ENCODE data around the gene FAM47B. TPM values are rescaled to one million over a fixed set of nuclear protein-coding genes. Genes with fewer than 3 reads are reported as not detected.

The FAM47B gene
- polyA plus RNA-seq (2012; ENCODE audit: missing spikeins) = not detected

- no peak for TF ChIP-seq POLR2A (IDR thresholded peaks at IDR 0.05; ENCODE audit: low read depth, low read length)
- TF ChIP-seq POLR2AphosphoS5 (IDR thresholded peaks at IDR 0.05; ENCODE audit: low read depth, low read length) = no peak
- TF ChIP-seq TAF1 (IDR thresholded peaks at IDR 0.05; ENCODE audit: borderline replicate concordance, low read depth, low read length) = no peak
- no peak for FAIRE-seq
- DNase-seq (ENCODE audit: insufficient read length) = no peak
These were observed at the start of gene FAM47B for GRCh38 chrX:34942496-34942895. TSS of gene FAM47B (plus strand) at chrX:34942796. CDS start at chrX:34942832, 36 bp downstream.

DNA sequence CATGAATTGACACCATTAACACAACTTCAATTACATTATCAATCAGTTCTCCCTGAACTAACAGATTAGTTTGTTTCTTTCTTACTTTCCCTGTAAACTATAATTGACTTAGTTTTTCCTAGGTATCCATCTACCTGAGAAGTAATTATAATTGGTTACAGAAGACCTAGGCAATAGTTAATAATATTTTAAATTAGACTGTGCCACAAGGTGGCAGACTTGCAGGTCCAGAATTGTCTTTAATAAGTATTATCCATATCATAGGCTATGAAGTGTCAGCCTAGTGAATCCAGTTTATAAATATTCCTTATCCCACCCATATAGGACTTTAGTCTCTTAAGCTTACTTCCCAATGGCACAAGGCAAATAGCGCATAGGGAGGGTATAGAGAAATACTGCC, 48.9 kb upstream of the FAM47B start:
- DNase-seq (ENCODE audit: insufficient read length) (no peak), FAIRE-seq (no peak)
- no peak for TF ChIP-seq POLR2A (IDR thresholded peaks at IDR 0.05; ENCODE audit: low read depth, low read length)
- TF ChIP-seq POLR2AphosphoS5 (IDR thresholded peaks at IDR 0.05; ENCODE audit: low read depth, low read length) = no peak
- TF ChIP-seq TAF1 (IDR thresholded peaks at IDR 0.05; ENCODE audit: borderline replicate concordance, low read depth, low read length) = no peak

DNA sequence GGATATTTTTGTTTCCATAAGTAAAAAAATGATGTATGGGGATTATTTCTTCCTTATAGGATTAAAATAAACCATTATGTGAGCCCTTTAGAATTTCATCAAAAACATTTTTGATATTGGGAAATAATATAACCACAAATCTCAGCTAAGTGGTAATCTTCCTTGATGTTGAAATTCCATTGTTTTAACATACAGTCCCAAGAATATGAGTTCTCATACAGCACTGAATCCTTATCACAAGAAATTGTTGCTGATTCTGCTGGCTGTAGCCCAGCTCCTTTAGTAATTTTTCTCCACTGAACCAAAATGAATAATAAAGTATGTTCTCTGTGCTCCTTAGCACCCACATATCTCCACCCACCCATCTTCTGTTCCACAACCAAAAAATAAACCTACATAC, 41.9 kb upstream of the FAM47B start:
- no peak for FAIRE-seq
- TF ChIP-seq POLR2A (IDR thresholded peaks at IDR 0.05; ENCODE audit: low read depth, low read length) (no peak), POLR2AphosphoS5 (IDR thresholded peaks at IDR 0.05; ENCODE audit: low read depth, low read length) (no peak), TAF1 (IDR thresholded peaks at IDR 0.05; ENCODE audit: borderline replicate concordance, low read depth, low read length) (no peak)
- no peak for DNase-seq (ENCODE audit: insufficient read length)

GRCh38 chrX:34901761-34902160, 40.8 kb upstream of the FAM47B start:
- TF ChIP-seq TAF1 (IDR thresholded peaks at IDR 0.05; ENCODE audit: borderline replicate concordance, low read depth, low read length) = no peak
- TF ChIP-seq POLR2AphosphoS5 (IDR thresholded peaks at IDR 0.05; ENCODE audit: low read depth, low read length) = no peak
- no peak for TF ChIP-seq POLR2A (IDR thresholded peaks at IDR 0.05; ENCODE audit: low read depth, low read length)
- FAIRE-seq (no peak), DNase-seq (ENCODE audit: insufficient read length) (no peak)

DNA sequence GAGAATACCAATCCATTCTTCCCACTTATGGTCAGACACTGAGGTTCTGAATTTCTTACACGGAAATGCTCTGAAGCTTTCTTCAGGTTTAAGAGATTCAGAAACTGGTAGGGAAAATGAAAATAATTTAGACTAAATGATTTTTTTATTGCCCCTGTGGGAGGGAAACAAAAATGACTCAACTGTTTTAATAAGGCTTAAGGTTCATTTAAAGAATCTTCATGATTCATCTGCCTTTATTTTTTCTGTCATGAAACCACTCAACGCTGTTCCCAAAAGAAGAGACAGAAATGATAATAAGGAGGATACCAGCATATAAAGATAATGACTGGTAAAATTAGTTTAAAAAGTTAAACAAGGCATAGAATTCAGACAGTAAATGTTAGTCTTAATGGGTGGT, 39.3 kb upstream of the FAM47B start:
- no peak for FAIRE-seq
- TF ChIP-seq TAF1 (IDR thresholded peaks at IDR 0.05; ENCODE audit: borderline replicate concordance, low read depth, low read length) = no peak
- TF ChIP-seq POLR2AphosphoS5 (IDR thresholded peaks at IDR 0.05; ENCODE audit: low read depth, low read length) = no peak
- no peak for TF ChIP-seq POLR2A (IDR thresholded peaks at IDR 0.05; ENCODE audit: low read depth, low read length)
- DNase-seq (ENCODE audit: insufficient read length) = no peak

DNA sequence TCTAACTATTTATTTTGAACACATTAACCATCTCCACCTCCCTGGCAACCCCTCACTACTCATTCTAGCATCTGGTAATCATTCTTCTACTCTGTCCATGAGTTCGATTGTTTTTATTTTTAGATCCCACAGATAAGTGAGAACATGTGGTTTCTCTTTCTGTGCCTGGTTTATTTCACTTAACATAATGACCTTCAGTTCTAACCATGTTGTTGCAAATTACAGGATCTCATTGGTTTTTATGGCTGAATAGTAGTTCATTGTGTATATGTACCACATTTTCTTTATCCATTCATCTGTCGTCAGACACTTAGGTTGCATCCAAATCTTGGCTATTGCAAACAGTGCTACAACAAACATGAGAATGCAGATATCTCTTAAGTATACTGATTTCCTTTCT, 33.4 kb upstream of the FAM47B start:
- FAIRE-seq (no peak), DNase-seq (ENCODE audit: insufficient read length) (no peak)
- TF ChIP-seq POLR2AphosphoS5 (IDR thresholded peaks at IDR 0.05; ENCODE audit: low read depth, low read length) = no peak
- no peak for TF ChIP-seq TAF1 (IDR thresholded peaks at IDR 0.05; ENCODE audit: borderline replicate concordance, low read depth, low read length)
- TF ChIP-seq POLR2A (IDR thresholded peaks at IDR 0.05; ENCODE audit: low read depth, low read length) = no peak

- DNase-seq (ENCODE audit: insufficient read length) (no peak), FAIRE-seq (no peak)
- no peak for TF ChIP-seq POLR2AphosphoS5 (IDR thresholded peaks at IDR 0.05; ENCODE audit: low read depth, low read length)
These were observed 27.0 kb upstream of the FAM47B start for GRCh38 chrX:34915463-34916225.

DNA sequence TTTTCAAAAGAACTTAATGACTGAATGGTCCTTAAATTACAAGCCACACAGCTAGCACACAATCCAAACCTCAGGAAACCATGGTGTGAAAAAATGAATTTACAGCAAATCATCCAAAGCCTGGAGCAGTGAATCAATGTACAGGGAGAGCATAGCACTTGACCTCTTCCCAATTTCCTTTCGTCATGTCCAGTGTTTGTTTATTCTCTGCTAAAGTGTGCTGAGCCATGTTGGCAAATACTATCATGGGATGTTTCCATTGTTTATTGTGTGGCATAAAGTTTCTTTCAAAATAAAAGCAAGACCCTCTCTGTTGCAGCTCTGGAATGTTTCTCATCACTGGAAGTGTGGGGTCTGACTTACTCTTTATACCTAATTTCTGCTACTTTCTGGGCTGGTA, 25.4 kb upstream of the FAM47B start:
- FAIRE-seq (no peak), DNase-seq (ENCODE audit: insufficient read length) (no peak)
- no peak for TF ChIP-seq POLR2AphosphoS5 (IDR thresholded peaks at IDR 0.05; ENCODE audit: low read depth, low read length)
- no peak for TF ChIP-seq TAF1 (IDR thresholded peaks at IDR 0.05; ENCODE audit: borderline replicate concordance, low read depth, low read length)
- no peak for TF ChIP-seq POLR2A (IDR thresholded peaks at IDR 0.05; ENCODE audit: low read depth, low read length)

GRCh38 chrX:34918091-34918736, 24.4 kb upstream of the FAM47B start:
- FAIRE-seq (no peak), DNase-seq (ENCODE audit: insufficient read length) (no peak)
- TF ChIP-seq POLR2A (IDR thresholded peaks at IDR 0.05; ENCODE audit: low read depth, low read length) = no peak
- no peak for TF ChIP-seq POLR2AphosphoS5 (IDR thresholded peaks at IDR 0.05; ENCODE audit: low read depth, low read length)
- no peak for TF ChIP-seq TAF1 (IDR thresholded peaks at IDR 0.05; ENCODE audit: borderline replicate concordance, low read depth, low read length)

- FAIRE-seq = peak; percentile 33
- DNase-seq (ENCODE audit: insufficient read length) = no peak
- no peak for TF ChIP-seq TAF1 (IDR thresholded peaks at IDR 0.05; ENCODE audit: borderline replicate concordance, low read depth, low read length)
- TF ChIP-seq POLR2A (IDR thresholded peaks at IDR 0.05; ENCODE audit: low read depth, low read length) = no peak
- TF ChIP-seq POLR2AphosphoS5 (IDR thresholded peaks at IDR 0.05; ENCODE audit: low read depth, low read length) = no peak
These were observed 23.7 kb upstream of the FAM47B start for GRCh38 chrX:34918856-34919255.

- TF ChIP-seq POLR2A (IDR thresholded peaks at IDR 0.05; ENCODE audit: low read depth, low read length) (no peak), POLR2AphosphoS5 (IDR thresholded peaks at IDR 0.05; ENCODE audit: low read depth, low read length) (no peak), TAF1 (IDR thresholded peaks at IDR 0.05; ENCODE audit: borderline replicate concordance, low read depth, low read length) (no peak)
- no peak for FAIRE-seq
- DNase-seq (ENCODE audit: insufficient read length) = no peak
These were observed 14.7 kb upstream of the FAM47B start for GRCh38 chrX:34927866-34928265.

DNA sequence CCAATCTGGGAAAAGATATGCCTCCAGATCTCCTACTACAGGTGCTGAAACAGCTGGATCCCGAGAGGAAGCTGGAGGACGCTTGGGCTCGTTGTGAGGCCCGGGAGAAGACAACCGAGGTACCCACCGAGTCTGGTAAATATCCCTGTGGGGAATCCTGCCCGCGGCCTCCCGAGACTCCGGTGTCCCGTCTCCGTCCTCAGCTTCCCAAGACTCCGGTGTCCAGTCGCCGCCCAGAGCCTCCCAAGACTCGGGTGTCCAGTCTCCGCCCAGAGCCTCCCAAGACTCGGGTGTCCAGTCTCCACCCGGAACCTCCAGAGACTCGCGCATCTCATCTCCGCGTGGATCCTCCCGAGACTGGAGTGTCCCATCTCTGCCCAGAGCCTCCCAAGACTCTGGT, 639 bp downstream of the FAM47B start:
- DNase-seq (ENCODE audit: insufficient read length) (no peak), FAIRE-seq (no peak)
- no peak for TF ChIP-seq POLR2AphosphoS5 (IDR thresholded peaks at IDR 0.05; ENCODE audit: low read depth, low read length)
- no peak for TF ChIP-seq TAF1 (IDR thresholded peaks at IDR 0.05; ENCODE audit: borderline replicate concordance, low read depth, low read length)
- no peak for TF ChIP-seq POLR2A (IDR thresholded peaks at IDR 0.05; ENCODE audit: low read depth, low read length)
